T-helper 2 cell treated with Interferon-gamma antibody and Interleukin-4, amounts not matched to agents 5 μg/mL and 100 μg/mL, for 36 hours (primary cell): ENCODE data around the gene AATK.

Experiments used
- DNase-seq: peaks from one replicate; pipeline ENCODE4 v3.0.0; 2021; ENCODE audit warnings: low spot score
- H3K27ac Mint-ChIP-seq: one replicate; pipeline ENCODE4 v1.8.0; 2021; ENCODE audit warnings: mild to moderate bottlenecking, mixed read lengths
- H3K27me3 Mint-ChIP-seq: one replicate; pipeline ENCODE4 v1.8.0; 2021; ENCODE audit warnings: low read depth, mixed read lengths
- H3K36me3 Mint-ChIP-seq: one replicate; pipeline ENCODE4 v1.8.0; 2021; ENCODE audit warnings: low read depth, mixed read lengths
- H3K4me1 Mint-ChIP-seq: one replicate; pipeline ENCODE4 v1.8.0; 2021; ENCODE audit warnings: low read depth, mixed read lengths
- H3K4me3 Mint-ChIP-seq: one replicate; pipeline ENCODE4 v1.8.0; 2022; ENCODE audit warnings: mild to moderate bottlenecking, moderate library complexity, mixed read lengths
- H3K9me3 Mint-ChIP-seq: one replicate; pipeline ENCODE4 v1.8.0; 2021; ENCODE audit warnings: mixed read lengths

The AATK gene, protein sequence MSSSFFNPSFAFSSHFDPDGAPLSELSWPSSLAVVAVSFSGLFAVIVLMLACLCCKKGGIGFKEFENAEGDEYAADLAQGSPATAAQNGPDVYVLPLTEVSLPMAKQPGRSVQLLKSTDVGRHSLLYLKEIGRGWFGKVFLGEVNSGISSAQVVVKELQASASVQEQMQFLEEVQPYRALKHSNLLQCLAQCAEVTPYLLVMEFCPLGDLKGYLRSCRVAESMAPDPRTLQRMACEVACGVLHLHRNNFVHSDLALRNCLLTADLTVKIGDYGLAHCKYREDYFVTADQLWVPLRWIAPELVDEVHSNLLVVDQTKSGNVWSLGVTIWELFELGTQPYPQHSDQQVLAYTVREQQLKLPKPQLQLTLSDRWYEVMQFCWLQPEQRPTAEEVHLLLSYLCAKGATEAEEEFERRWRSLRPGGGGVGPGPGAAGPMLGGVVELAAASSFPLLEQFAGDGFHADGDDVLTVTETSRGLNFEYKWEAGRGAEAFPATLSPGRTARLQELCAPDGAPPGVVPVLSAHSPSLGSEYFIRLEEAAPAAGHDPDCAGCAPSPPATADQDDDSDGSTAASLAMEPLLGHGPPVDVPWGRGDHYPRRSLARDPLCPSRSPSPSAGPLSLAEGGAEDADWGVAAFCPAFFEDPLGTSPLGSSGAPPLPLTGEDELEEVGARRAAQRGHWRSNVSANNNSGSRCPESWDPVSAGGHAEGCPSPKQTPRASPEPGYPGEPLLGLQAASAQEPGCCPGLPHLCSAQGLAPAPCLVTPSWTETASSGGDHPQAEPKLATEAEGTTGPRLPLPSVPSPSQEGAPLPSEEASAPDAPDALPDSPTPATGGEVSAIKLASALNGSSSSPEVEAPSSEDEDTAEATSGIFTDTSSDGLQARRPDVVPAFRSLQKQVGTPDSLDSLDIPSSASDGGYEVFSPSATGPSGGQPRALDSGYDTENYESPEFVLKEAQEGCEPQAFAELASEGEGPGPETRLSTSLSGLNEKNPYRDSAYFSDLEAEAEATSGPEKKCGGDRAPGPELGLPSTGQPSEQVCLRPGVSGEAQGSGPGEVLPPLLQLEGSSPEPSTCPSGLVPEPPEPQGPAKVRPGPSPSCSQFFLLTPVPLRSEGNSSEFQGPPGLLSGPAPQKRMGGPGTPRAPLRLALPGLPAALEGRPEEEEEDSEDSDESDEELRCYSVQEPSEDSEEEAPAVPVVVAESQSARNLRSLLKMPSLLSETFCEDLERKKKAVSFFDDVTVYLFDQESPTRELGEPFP (N-terminal part only)

GRCh38 chr17:81166033-81166492 is at the start of gene AATK:
TSS of gene AATK (minus strand) at chr17:81166221. CDS start at chr17:81165992, 229 bp downstream.
- Mint-ChIP-seq H3K27me3 (peaks cover 11% of the 10 kb centered on the region), H3K9me3 (no peaks in the 10 kb centered on the region), H3K36me3 (no peaks in the 10 kb centered on the region), H3K27ac (no peak within 1 kb of the TSS), H3K4me1 (no peaks in the 10 kb centered on the region), H3K4me3 (no peak within 1 kb of the TSS)
- DNase-seq: no peak

DNA sequence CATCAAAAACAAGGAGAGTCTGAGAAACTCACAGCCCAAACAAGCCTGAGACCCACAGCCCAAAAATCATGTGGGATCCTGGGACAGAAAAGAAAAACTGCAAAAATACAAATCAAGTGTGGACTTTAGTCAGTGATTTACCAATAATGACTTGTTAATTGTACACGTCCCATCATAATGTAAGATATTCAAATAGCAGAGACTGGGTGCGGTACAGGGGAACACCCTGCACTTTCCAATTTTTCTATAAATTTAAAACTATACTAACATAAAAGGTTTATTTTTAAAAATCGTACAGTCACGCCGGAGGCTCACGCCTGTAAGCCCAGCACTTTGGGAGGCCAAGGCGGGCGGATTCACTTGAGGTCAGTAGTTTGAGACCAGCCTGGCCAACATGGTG is 48.0 kb upstream of the AATK start:
- Mint-ChIP-seq H3K36me3 (no peaks in the 10 kb centered on the region), H3K9me3 (no peaks in the 10 kb centered on the region), H3K27ac (no peak overlapping the region), H3K27me3 (no peaks in the 10 kb centered on the region), H3K4me1 (no peaks in the 10 kb centered on the region), H3K4me3 (no peak overlapping the region)
- no peak for DNase-seq

GRCh38 chr17:81212365-81212764 is 46.3 kb upstream of the AATK start:
- H3K4me1 Mint-ChIP-seq: no peaks in the 10 kb centered on the region
- H3K27ac Mint-ChIP-seq: no peak overlapping the region
- no peaks in the 10 kb centered on the region for H3K9me3 Mint-ChIP-seq
- H3K4me3 Mint-ChIP-seq: no peak overlapping the region
- H3K36me3 Mint-ChIP-seq: no peaks in the 10 kb centered on the region
- H3K27me3 Mint-ChIP-seq: no peaks in the 10 kb centered on the region
- no peak for DNase-seq

DNA sequence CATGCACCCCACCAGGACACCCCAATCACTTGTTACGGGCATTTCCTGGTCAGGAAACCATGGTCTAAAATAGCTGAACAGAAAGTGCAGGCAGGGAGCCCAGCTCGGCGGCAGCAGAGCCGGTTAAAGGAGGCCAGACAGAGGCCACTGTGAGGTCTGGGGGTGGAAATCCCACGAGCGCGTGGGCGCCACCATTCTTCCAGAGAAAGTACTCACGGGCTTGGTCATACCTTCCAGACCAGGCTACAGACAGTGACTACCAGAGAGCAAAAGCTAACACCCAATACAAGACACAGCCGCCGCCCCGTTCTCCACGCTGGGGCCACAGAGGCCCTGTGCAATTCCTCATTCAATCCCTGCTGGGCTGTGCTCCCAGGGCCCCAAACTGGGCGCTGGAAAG is 44.8 kb upstream of the AATK start:
- Mint-ChIP-seq H3K27ac (no peak overlapping the region), H3K36me3 (no peaks in the 10 kb centered on the region), H3K4me1 (no peaks in the 10 kb centered on the region), H3K27me3 (no peaks in the 10 kb centered on the region), H3K9me3 (no peaks in the 10 kb centered on the region), H3K4me3 (no peak overlapping the region)
- DNase-seq: no peak

DNA sequence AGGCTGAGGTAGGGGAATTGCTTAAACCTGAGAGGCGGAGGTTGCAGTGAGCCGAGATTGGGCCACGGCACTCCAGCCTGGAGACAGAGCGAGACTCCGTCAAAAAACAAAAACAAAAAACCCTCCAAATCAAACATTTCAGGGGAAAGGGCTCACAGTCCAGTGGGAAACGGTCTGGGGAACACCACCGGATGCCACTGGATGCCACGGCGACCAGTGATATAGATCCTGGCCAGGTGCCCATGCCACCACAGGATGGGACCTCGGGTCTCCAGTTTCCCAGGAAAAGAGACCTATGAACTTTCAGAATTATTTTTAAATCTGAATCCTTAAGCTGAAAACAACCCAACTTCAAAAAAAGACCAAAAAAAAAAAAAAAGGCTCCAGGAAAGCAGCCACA is 44.4 kb upstream of the AATK start:
- no peaks in the 10 kb centered on the region for H3K36me3 Mint-ChIP-seq
- no peaks in the 10 kb centered on the region for H3K9me3 Mint-ChIP-seq
- H3K27me3 Mint-ChIP-seq: no peaks in the 10 kb centered on the region
- no peaks in the 10 kb centered on the region for H3K4me1 Mint-ChIP-seq
- no peak overlapping the region for H3K4me3 Mint-ChIP-seq
- no peak overlapping the region for H3K27ac Mint-ChIP-seq
- no peak for DNase-seq

- H3K27me3 Mint-ChIP-seq: no peaks in the 10 kb centered on the region
- no peaks in the 10 kb centered on the region for H3K36me3 Mint-ChIP-seq
- DNase-seq: no peak
Measured at GRCh38 chr17:81209141-81209540, 43.1 kb upstream of the AATK start.

GRCh38 chr17:81208651-81209050 is 42.6 kb upstream of the AATK start:
- no peak overlapping the region for H3K27ac Mint-ChIP-seq
- no peaks in the 10 kb centered on the region for H3K27me3 Mint-ChIP-seq
- no peaks in the 10 kb centered on the region for H3K36me3 Mint-ChIP-seq
- H3K4me3 Mint-ChIP-seq: no peak overlapping the region
- no peak for DNase-seq
- no peaks in the 10 kb centered on the region for H3K4me1 Mint-ChIP-seq
- no peaks in the 10 kb centered on the region for H3K9me3 Mint-ChIP-seq

More at GRCh38 chr17:81209141-81209540, 43.1 kb upstream of the AATK start:
- Mint-ChIP-seq H3K4me1 (no peaks in the 10 kb centered on the region), H3K27ac (no peak overlapping the region), H3K9me3 (no peaks in the 10 kb centered on the region), H3K4me3 (no peak overlapping the region)

- no peaks in the 10 kb centered on the region for H3K4me1 Mint-ChIP-seq
- DNase-seq: no peak
- H3K36me3 Mint-ChIP-seq: no peaks in the 10 kb centered on the region
- H3K9me3 Mint-ChIP-seq: no peaks in the 10 kb centered on the region
- H3K4me3 Mint-ChIP-seq: no peak overlapping the region
- no peaks in the 10 kb centered on the region for H3K27me3 Mint-ChIP-seq
- H3K27ac Mint-ChIP-seq: no peak overlapping the region
Measured at GRCh38 chr17:81207610-81208581, 41.9 kb upstream of the AATK start.

GRCh38 chr17:81206657-81207056 is 40.6 kb upstream of the AATK start:
- H3K4me3 Mint-ChIP-seq: no peak overlapping the region
- no peak for DNase-seq
- no peaks in the 10 kb centered on the region for H3K36me3 Mint-ChIP-seq
- H3K9me3 Mint-ChIP-seq: no peaks in the 10 kb centered on the region
- H3K27ac Mint-ChIP-seq: no peak overlapping the region
- no peaks in the 10 kb centered on the region for H3K27me3 Mint-ChIP-seq
- H3K4me1 Mint-ChIP-seq: no peaks in the 10 kb centered on the region

GRCh38 chr17:81206166-81206565 is 40.1 kb upstream of the AATK start:
- no peak for DNase-seq
- Mint-ChIP-seq H3K27me3 (no peaks in the 10 kb centered on the region), H3K9me3 (no peaks in the 10 kb centered on the region), H3K27ac (no peak overlapping the region), H3K4me3 (no peak overlapping the region), H3K4me1 (no peaks in the 10 kb centered on the region), H3K36me3 (no peaks in the 10 kb centered on the region)

- H3K27me3 Mint-ChIP-seq: no peaks in the 10 kb centered on the region
- no peak overlapping the region for H3K27ac Mint-ChIP-seq
- H3K9me3 Mint-ChIP-seq: no peaks in the 10 kb centered on the region
- H3K4me1 Mint-ChIP-seq: no peaks in the 10 kb centered on the region
- H3K4me3 Mint-ChIP-seq: no peak overlapping the region
- no peaks in the 10 kb centered on the region for H3K36me3 Mint-ChIP-seq
- DNase-seq: no peak
Measured at GRCh38 chr17:81204578-81204977, 38.6 kb upstream of the AATK start.

DNA sequence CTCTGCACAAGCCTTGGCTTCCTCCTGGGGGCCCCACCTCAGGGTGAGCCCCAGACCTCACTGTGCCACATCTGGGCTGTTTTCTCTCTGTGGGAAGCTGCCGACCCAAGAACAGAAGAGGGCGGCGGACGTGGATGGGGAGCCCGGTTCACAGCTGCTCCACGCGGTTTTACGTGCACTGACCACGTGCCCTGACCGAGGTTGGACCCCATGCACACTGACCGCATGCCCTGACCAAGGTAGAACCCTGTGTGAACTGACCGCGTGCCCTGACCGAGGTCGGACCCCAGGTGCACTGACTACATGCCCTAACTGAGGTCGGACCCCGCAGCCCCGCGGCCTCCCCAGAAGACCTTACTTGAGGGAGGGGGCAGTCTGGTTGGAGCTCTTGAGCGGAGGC is 37.1 kb upstream of the AATK start:
- Mint-ChIP-seq H3K27ac (no peak overlapping the region), H3K27me3 (no peaks in the 10 kb centered on the region), H3K4me1 (no peaks in the 10 kb centered on the region), H3K36me3 (no peaks in the 10 kb centered on the region), H3K9me3 (no peaks in the 10 kb centered on the region), H3K4me3 (no peak overlapping the region)
- DNase-seq: no peak

DNA sequence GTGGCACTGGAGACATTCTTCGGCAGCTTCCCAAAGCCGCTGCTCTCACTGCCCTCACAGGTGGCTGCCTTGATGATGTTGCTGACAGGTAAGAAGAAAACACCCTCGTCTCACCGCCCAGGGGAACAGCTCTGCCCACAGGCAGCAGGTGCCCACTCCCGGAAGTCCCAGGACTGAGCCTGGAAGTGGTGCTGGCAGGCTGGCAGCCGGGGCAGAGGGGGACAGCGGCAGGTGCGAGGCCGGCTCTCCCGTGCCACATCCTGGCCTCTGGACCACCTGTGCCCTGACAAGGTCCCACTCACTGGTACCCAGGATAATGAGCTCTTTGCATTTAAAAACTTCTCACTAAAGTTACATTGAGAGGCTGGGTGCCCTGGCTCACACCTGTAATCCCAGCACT is 36.3 kb upstream of the AATK start:
- no peak for DNase-seq

More for the DNA sequence above, 36.3 kb upstream of the AATK start:
- Mint-ChIP-seq H3K4me1 (no peaks in the 10 kb centered on the region), H3K9me3 (no peaks in the 10 kb centered on the region), H3K27ac (no peak overlapping the region), H3K27me3 (no peaks in the 10 kb centered on the region), H3K4me3 (no peak overlapping the region), H3K36me3 (no peaks in the 10 kb centered on the region)
